Measurements from ENCODE around the gene MARVELD1. TPM values are rescaled to one million over a fixed set of nuclear protein-coding genes. Genes with fewer than 3 reads are reported as not detected.

Gene MARVELD1
- total and polyA plus RNA-seq, 10 donors, result 3.7 to 24.6 (median 12.9) TPM

GRCh38 chr10:97684866-97685394 lies 28.6 kb upstream of the MARVELD1 start:
- H3K36me3 ChIP-seq, result peaks cover 0 to 2% (median 0%) of the 10 kb centered on the region in 6 donors
- 60 to 79% (median 69%) methylated on average over 5 of the region's 5 CpGs for WGBS, 5 donors
- H3K27me3 ChIP-seq (replicated peaks in 1 of 7), result no peaks in the 10 kb centered on the region
- H3K9me3 ChIP-seq, result no peaks in the 10 kb centered on the region
- H3K27ac ChIP-seq, result peak overlapping the region; percentile 17 to 93 (median 89)
- TF ChIP-seq POLR2AphosphoS5 (IDR thresholded peaks at IDR 0.05) (no peak), POLR2A (IDR thresholded peaks at IDR 0.05) (no peak)
- TF ChIP-seq, protein P1, sequence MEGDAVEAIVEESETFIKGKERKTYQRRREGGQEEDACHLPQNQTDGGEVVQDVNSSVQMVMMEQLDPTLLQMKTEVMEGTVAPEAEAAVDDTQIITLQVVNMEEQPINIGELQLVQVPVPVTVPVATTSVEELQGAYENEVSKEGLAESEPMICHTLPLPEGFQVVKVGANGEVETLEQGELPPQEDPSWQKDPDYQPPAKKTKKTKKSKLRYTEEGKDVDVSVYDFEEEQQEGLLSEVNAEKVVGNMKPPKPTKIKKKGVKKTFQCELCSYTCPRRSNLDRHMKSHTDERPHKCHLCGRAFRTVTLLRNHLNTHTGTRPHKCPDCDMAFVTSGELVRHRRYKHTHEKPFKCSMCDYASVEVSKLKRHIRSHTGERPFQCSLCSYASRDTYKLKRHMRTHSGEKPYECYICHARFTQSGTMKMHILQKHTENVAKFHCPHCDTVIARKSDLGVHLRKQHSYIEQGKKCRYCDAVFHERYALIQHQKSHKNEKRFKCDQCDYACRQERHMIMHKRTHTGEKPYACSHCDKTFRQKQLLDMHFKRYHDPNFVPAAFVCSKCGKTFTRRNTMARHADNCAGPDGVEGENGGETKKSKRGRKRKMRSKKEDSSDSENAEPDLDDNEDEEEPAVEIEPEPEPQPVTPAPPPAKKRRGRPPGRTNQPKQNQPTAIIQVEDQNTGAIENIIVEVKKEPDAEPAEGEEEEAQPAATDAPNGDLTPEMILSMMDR (IDR thresholded peaks at IDR 0.05 in 8 of 11, conservative IDR thresholded peaks at IDR 0.05 in 3 of 11), result no peak
- no peak for DNase-seq
- H3K4me3 ChIP-seq, result peak overlapping the region in 5 of 8 donors; percentile 63 to 92 (median 71)
- intact Hi-C loops (cut with DNase I; ENCODE audit: low total_unique reads), result no loop called here
- H3K4me1 ChIP-seq, result peaks cover 16 to 71% (median 58%) of the 10 kb centered on the region in 6 donors

GRCh38 chr10:97685395-97685958 lies 28.1 kb upstream of the MARVELD1 start:
- DNase-seq, result no peak
- Histone ChIP-seq H3K9me3 (no peaks in the 10 kb centered on the region), H3K36me3 (no peaks in the 10 kb centered on the region), H3K27me3 (replicated peaks in 1 of 7) (no peaks in the 10 kb centered on the region), H3K4me3 (peak overlapping the region in 6 of 8 donors; percentile 63 to 92 (median 72)), H3K4me1 (peaks cover 16 to 71% (median 58%) of the 10 kb centered on the region in 6 donors), H3K27ac (peak overlapping the region; percentile 17 to 93 (median 89))
- TF ChIP-seq, protein P1 (IDR thresholded peaks at IDR 0.05 in 8 of 11, conservative IDR thresholded peaks at IDR 0.05 in 3 of 11), result peak in 3 of 11 experiments; percentile 23 to 28 (median 26)
- TF ChIP-seq POLR2AphosphoS5 (IDR thresholded peaks at IDR 0.05) (no peak), POLR2A (IDR thresholded peaks at IDR 0.05) (no peak)
- 60 to 72% (median 66%) methylated on average over 2 of the region's 2 CpGs; no CpG with 5 or more reads in 1 of the 5 donors for WGBS, 5 donors
- intact Hi-C loops (cut with DNase I; ENCODE audit: low total_unique reads), result no loop called here

GRCh38 chr10:97686301-97686961 lies 27.1 kb upstream of the MARVELD1 start:
- Histone ChIP-seq H3K9me3 (no peaks in the 10 kb centered on the region), H3K27me3 (replicated peaks in 1 of 7) (no peaks in the 10 kb centered on the region), H3K4me3 (peak overlapping the region; percentile 60 to 92 (median 68)), H3K4me1 (peaks cover 16 to 71% (median 58%) of the 10 kb centered on the region in 6 donors), H3K27ac (peak overlapping the region; percentile 30 to 93 (median 89)), H3K36me3 (no peaks in the 10 kb centered on the region)
- intact Hi-C loops (cut with DNase I; ENCODE audit: low total_unique reads), result no loop called here
- TF ChIP-seq, protein P1 (IDR thresholded peaks at IDR 0.05 in 8 of 11, conservative IDR thresholded peaks at IDR 0.05 in 3 of 11), result no peak
- TF ChIP-seq POLR2AphosphoS5 (IDR thresholded peaks at IDR 0.05) (no peak), POLR2A (IDR thresholded peaks at IDR 0.05) (no peak)
- no peak for DNase-seq
- 14 to 27% (median 19%) methylated on average over 8 to 14 of the region's 14 CpGs for WGBS, 5 donors

Data from spleen (tissue), 11 donors.